Measurements from ENCODE around the gene POLD1.
"Not testable (repeated sequence)": the region's sequence is repeated elsewhere in the genome, so short reads cannot be mapped to it uniquely, and the experiment has no call there.

POLD1 gene

GRCh38 chr19:50435627-50436026 is 51.5 kb downstream of the POLD1 start:
- DNase-seq (ENCODE audit: low spot score): no peak

GRCh38 chr19:50437862-50438449 is 53.8 kb downstream of the POLD1 start:
- DNase-seq (ENCODE audit: low spot score): no peak

GRCh38 chr19:50439130-50439529 is 55.0 kb downstream of the POLD1 start:
- not testable (repeated sequence) for DNase-seq (ENCODE audit: low spot score)

GRCh38 chr19:50444059-50444458 is 59.9 kb downstream of the POLD1 start:
- no peak for DNase-seq (ENCODE audit: low spot score)

GRCh38 chr19:50447053-50447452 is 62.9 kb downstream of the POLD1 start:
- no peak for DNase-seq (ENCODE audit: low spot score)

DNA sequence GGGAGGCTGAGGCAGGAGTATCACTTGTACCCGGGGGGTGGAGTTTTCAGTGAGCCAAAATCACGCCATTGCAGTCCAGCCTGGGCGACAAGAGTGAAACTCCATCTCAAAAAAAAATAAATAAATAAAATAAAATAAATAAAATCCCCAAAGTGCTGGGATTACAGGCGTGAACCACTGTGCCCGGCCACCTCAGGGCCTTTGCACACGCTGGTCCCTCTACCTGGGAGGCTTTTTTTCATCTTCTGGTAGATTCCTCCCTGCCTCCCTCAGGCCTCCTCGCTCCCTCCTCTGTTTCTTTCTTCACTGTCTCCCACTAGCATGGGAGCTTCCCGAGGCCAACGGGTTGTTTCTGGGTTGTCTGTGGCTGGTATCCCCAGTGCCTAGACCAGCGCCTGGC is 63.6 kb downstream of the POLD1 start:
- no peak for DNase-seq (ENCODE audit: low spot score)

GRCh38 chr19:50449236-50449899 is 65.2 kb downstream of the POLD1 start:
- no peak for DNase-seq (ENCODE audit: low spot score)

DNA sequence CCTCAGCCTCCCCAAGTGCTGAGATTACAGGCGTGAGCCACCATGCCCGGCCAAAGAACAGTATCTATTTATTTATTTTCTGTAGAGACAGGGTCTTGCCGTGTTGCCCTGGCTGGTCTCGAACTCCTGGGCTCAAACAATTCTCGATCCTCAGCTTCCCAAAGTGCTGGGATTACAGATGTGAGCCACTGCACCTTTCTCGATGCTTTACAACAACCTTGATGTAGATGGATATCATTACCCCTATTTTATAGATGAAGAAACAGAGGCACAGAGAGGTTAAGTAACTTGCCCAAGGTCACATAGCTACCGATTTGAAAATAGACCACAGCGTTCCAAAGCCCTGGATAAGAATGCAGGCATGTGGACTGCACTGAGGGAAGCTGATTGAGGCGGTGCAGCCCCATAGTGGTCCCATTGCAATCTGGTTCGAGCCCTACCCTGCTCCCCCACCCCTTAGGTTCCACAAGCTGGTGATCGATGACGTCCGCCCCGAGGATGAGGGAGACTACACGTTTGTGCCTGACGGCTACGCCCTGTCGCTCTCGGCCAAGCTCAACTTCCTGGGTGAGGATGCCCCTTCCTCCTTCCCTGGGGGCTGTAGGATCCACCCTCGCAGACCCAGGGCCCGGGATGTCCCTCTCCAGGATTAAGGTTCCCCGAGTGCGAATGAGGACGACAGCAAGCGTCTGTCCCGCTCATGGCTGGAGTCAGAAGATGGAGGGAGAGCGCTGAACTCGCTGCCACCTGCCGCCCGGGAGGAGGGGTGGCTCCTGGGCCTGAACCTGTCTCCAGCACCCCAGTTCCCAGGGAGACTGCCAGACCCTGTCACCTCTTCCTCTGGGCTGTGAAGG is 66.4 kb downstream of the POLD1 start:
- DNase-seq (ENCODE audit: low spot score): no peak

- no peak for DNase-seq (ENCODE audit: low spot score)
Observed at GRCh38 chr19:50451223-50451534, 67.0 kb downstream of the POLD1 start.

- DNase-seq (ENCODE audit: low spot score): no peak
Observed at GRCh38 chr19:50453243-50453642, 69.1 kb downstream of the POLD1 start.

DNA sequence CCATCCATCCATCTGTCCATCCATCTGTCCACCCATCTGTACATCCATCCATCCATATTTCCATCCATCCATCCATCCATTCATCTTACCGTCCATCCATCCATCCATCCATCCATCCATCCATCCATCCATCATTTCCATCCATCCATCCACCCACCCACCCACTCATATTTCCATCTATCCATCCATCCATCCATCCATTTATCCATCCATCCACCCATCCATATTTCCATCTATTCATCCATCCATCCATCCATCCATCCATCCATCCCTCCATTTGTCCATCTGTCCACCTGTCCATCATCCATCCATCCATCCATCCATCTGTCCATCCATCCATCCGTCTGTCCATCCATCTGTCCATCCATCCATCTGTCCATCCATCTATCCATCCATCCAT is 71.8 kb downstream of the POLD1 start:
- no peak for DNase-seq (ENCODE audit: low spot score)

- DNase-seq (ENCODE audit: low spot score): no peak
Observed at GRCh38 chr19:50457300-50457699, 73.2 kb downstream of the POLD1 start.

GRCh38 chr19:50458396-50459066 is 74.4 kb downstream of the POLD1 start:
- DNase-seq (ENCODE audit: low spot score): no peak

DNA sequence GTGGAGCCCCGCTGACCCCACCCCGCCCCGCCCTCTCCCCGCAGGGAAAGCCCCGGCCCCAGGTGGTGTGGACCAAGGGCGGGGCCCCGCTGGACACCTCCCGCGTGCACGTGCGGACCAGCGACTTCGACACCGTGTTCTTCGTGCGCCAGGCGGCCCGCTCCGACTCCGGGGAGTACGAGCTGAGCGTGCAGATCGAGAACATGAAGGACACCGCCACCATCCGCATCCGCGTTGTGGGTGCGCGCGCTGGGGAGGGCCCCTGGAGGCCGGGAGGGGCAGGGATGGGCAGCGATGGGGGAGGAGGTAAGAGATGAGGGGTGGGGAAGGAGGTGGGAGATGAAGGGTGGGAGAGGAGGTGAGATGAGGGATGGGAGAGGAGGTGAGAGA is 74.9 kb downstream of the POLD1 start:
- no peak for DNase-seq (ENCODE audit: low spot score)

GRCh38 chr19:50459638-50460037 is 75.5 kb downstream of the POLD1 start:
- no peak for DNase-seq (ENCODE audit: low spot score)

- DNase-seq (ENCODE audit: low spot score): no peak
Observed at GRCh38 chr19:50460161-50460765, 76.1 kb downstream of the POLD1 start.

DNA sequence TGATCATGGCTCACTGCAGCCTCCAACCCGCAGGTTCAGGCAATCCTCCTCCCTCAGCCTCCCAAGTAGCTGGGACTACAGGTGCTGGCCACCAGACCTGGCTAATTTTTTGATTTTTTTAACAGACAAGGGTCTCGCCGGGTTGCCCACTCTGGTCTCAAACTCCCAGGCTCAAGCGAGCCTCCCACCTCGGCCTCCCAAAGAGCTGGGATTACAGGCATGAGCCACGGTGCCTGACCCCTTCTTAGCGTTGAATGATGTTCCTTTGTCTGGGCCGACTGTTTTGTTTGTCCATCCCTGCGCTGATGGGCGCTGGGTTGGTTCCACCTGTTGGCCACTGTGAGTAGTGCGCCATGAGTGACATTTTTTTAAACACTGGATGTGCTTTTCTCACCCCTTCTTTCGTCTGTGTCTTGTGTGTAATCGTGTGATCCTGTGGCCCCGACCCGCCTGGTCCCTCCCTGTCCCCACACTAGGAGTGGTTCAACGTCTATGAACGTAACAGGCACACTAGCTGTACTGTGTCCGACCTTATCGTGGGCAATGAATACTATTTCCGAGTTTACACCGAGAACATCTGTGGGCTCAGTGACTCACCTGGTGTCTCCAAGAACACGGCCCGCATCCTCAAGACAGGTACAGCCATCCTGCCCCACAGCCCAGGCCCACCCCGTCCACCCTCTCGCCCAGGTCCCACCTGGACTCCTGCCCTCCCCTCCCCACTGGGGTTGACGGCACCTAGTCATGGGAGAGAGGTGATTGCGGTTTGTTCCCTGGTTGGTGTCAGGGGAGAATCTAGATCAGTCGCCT is 77.1 kb downstream of the POLD1 start:
- peak; percentile 37 for DNase-seq (ENCODE audit: low spot score)

GRCh38 chr19:50462970-50463369 is 78.8 kb downstream of the POLD1 start:
- no peak for DNase-seq (ENCODE audit: low spot score)

DNA sequence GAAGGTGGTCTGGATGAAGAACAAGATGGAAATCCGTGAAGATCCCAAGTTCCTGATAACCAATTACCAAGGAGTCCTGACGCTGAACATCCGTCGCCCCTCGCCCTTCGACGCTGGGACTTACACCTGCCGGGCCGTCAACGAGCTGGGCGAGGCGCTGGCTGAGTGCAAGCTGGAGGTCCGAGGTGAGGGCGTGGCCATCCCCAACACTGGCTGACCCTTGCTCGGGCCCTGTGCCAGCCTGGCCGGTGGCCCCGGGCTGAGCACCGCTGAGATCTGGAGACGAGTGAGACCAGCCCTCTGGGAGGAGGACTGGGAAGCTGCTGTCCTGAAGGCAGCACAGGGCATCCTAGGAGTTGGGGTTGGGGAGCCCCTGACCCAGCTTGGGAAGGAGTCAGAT is 80.2 kb downstream of the POLD1 start:
- no peak for DNase-seq (ENCODE audit: low spot score)

GRCh38 chr19:50465000-50465399 is 80.9 kb downstream of the POLD1 start:
- DNase-seq (ENCODE audit: low spot score): no peak

DNA sequence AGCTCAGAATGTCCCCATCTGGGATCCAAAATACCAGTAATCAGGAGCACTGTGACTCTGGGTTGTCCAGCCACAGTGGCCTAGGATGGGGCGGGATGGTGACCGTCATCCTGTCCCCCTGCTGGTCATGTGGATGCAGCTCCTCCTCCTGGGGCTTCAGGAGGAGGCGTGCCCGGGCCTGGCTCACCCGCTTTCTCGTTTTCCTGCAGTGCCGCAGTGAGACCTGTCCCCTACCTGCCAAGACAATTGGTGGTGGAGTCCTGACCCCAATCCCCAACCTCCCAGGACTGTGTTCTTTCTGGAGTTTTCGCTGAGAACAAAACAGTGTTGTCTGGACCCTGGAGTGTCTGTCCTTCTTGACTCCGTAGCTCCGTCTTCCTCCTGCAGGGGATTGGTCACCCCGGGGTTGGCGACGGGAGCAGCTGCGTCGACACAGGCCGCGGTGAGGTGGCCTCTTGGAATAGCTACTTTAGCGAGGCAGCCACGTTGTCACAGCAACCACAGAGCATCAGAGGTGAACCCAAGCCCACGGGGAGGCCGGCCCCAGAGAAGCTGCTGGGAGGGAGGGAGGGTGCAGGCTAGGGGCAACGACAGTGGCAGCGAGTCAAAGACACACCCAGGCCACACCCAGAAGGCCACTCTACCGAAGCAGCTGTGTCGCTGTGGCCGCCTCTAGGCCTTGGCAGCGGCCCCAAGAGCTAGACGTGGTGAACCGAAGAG is 82.0 kb downstream of the POLD1 start:
- peak; percentile 54 for DNase-seq (ENCODE audit: low spot score)

All from hematopoietic multipotent progenitor cell treated with erythropoietin and hydrocortisone succinate and interleukin-3 and kit ligand, for 17 days (in vitro differentiated cells).